CD1c-positive myeloid dendritic cell (primary cell): ENCODE results near the gene DNAJC5.
"Not testable (repeated sequence)": the region's sequence is repeated elsewhere in the genome, so short reads cannot be mapped to it uniquely, and the experiment has no call there.

Source experiments
- DNase-seq: peaks from one replicate; pipeline ENCODE4 v3.0.0-alpha.2; 2016; ENCODE audit errors: extremely low spot score

The DNAJC5 gene

GRCh38 chr20:63894358-63895201, at the start of gene DNAJC5:
TSS of gene DNAJC5 (plus strand) at chr20:63895126. CDS start at chr20:63928346, 33,220 bp downstream.
- DNase-seq: peak; percentile 98

- DNase-seq: peak; percentile 28
These were observed 48.7 kb upstream of the DNAJC5 start for GRCh38 chr20:63846128-63846771.

- DNase-seq: no peak
These were observed 48.1 kb upstream of the DNAJC5 start for GRCh38 chr20:63846888-63847236.

GRCh38 chr20:63847237-63848002, 47.5 kb upstream of the DNAJC5 start:
- DNase-seq: peak; percentile 34

GRCh38 chr20:63848003-63848911, 46.7 kb upstream of the DNAJC5 start:
- DNase-seq: no peak

- DNase-seq: peak; percentile 89
These were observed 44.0 kb upstream of the DNAJC5 start for GRCh38 chr20:63850689-63851547.

- not testable (repeated sequence) for DNase-seq
These were observed 43.4 kb upstream of the DNAJC5 start for GRCh38 chr20:63851548-63851943.

GRCh38 chr20:63853733-63854068, 41.2 kb upstream of the DNAJC5 start:
- DNase-seq: not testable (repeated sequence)

- DNase-seq: peak; percentile 76
These were observed 40.7 kb upstream of the DNAJC5 start for GRCh38 chr20:63854069-63854765.

- no peak for DNase-seq
These were observed 40.1 kb upstream of the DNAJC5 start for GRCh38 chr20:63854766-63855362.

- no peak for DNase-seq
These were observed 39.4 kb upstream of the DNAJC5 start for GRCh38 chr20:63855363-63856097.

- no peak for DNase-seq
These were observed 38.8 kb upstream of the DNAJC5 start for GRCh38 chr20:63856098-63856511.

- DNase-seq: no peak
These were observed 37.0 kb upstream of the DNAJC5 start for GRCh38 chr20:63857764-63858392.

GRCh38 chr20:63858393-63859165, 36.3 kb upstream of the DNAJC5 start:
- DNase-seq: peak; percentile 51

- DNase-seq: no peak
These were observed 35.7 kb upstream of the DNAJC5 start for GRCh38 chr20:63859166-63859699.

- peak; percentile 82 for DNase-seq
These were observed 34.4 kb upstream of the DNAJC5 start for GRCh38 chr20:63860325-63861051.
